ENCODE measurements around the gene CIPC.

The CIPC gene

DNA sequence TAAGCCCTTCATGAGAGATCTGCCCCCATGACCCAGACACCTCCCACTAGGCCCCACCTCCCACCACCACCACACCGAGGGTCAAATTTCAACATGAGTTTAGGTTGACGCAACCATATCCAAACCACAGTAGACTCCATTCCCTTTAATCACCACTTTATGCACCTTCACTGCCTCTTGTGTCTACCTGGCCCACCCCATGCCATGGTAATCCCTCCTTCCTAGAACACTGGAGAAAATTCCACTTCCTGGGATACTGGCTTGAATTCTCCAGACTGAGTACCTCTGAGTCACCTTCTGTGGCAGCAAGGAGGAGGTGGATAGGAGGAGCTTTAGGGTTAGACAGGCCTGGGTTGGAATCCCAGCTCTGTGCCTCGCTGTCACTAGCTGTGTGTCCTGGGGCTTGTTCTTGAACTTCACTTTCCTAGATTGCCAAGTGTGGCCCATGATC, 26.1 kb upstream of the CIPC start:
- Histone ChIP-seq H3K4me3 (ENCODE audit: low read depth in 1 of 2, low read length in 2 of 2) (no peak overlapping the region), H4K20me1 (ENCODE audit: insufficient read depth, low read length) (no peaks in the 10 kb centered on the region; the same call in 1 of the 2 replicates), H3K4me2 (ENCODE audit: insufficient read depth, low read length) (no peak overlapping the region), H3K4me1 (ENCODE audit: insufficient read depth, low read length) (no peaks in the 10 kb centered on the region), H3K27me3 (ENCODE audit: insufficient read depth, low read length, poor library complexity) (peaks cover 6% of the 10 kb centered on the region), H3K27ac (ENCODE audit: low read length) (no peak overlapping the region), H3K9me3 (ENCODE audit: insufficient read depth, low read length, severe bottlenecking) (no peaks in the 10 kb centered on the region), H3K79me2 (ENCODE audit: insufficient read depth, low read length) (no peaks in the 10 kb centered on the region), H3K9ac (ENCODE audit: low read depth, low read length) (no peak overlapping the region), H2AFZ (ENCODE audit: low read depth, low read length) (no peak overlapping the region), H3K36me3 (ENCODE audit: insufficient read depth, low read length) (no peaks in the 10 kb centered on the region)
- ATAC-seq (ENCODE audit: insufficient read depth, low read depth) (no peak), DNase-seq (no peak)
- no peak for TF ChIP-seq EZH2 (IDR thresholded peaks at IDR 0.05; ENCODE audit: borderline replicate concordance, low read depth, low read length, severe bottlenecking)
- TF ChIP-seq, protein P1, sequence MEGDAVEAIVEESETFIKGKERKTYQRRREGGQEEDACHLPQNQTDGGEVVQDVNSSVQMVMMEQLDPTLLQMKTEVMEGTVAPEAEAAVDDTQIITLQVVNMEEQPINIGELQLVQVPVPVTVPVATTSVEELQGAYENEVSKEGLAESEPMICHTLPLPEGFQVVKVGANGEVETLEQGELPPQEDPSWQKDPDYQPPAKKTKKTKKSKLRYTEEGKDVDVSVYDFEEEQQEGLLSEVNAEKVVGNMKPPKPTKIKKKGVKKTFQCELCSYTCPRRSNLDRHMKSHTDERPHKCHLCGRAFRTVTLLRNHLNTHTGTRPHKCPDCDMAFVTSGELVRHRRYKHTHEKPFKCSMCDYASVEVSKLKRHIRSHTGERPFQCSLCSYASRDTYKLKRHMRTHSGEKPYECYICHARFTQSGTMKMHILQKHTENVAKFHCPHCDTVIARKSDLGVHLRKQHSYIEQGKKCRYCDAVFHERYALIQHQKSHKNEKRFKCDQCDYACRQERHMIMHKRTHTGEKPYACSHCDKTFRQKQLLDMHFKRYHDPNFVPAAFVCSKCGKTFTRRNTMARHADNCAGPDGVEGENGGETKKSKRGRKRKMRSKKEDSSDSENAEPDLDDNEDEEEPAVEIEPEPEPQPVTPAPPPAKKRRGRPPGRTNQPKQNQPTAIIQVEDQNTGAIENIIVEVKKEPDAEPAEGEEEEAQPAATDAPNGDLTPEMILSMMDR (IDR thresholded peaks at IDR 0.05; ENCODE audit: borderline replicate concordance, extremely low read depth, low read length, poor library complexity, severe bottlenecking) = no peak

- Histone ChIP-seq H3K9me3 (ENCODE audit: insufficient read depth, low read length, severe bottlenecking) (no peaks in the 10 kb centered on the region), H3K36me3 (ENCODE audit: insufficient read depth, low read length) (no peaks in the 10 kb centered on the region), H3K79me2 (ENCODE audit: insufficient read depth, low read length) (no peaks in the 10 kb centered on the region), H3K27me3 (ENCODE audit: insufficient read depth, low read length, poor library complexity) (peaks cover 4% of the 10 kb centered on the region), H3K4me1 (ENCODE audit: insufficient read depth, low read length) (no peaks in the 10 kb centered on the region), H2AFZ (ENCODE audit: low read depth, low read length) (no peak overlapping the region), H3K9ac (ENCODE audit: low read depth, low read length) (no peak overlapping the region), H3K27ac (ENCODE audit: low read length) (no peak overlapping the region), H4K20me1 (ENCODE audit: insufficient read depth, low read length) (no peaks in the 10 kb centered on the region), H3K4me2 (ENCODE audit: insufficient read depth, low read length) (no peak overlapping the region), H3K4me3 (ENCODE audit: low read depth in 1 of 2, low read length in 2 of 2) (no peak overlapping the region)
- no peak for ATAC-seq (ENCODE audit: insufficient read depth, low read depth)
- no peak for DNase-seq
- no peak for TF ChIP-seq EZH2 (IDR thresholded peaks at IDR 0.05; ENCODE audit: borderline replicate concordance, low read depth, low read length, severe bottlenecking)
- TF ChIP-seq, protein P1 (IDR thresholded peaks at IDR 0.05; ENCODE audit: borderline replicate concordance, extremely low read depth, low read length, poor library complexity, severe bottlenecking) = no peak
Observed at GRCh38 chr14:77074969-77075368, 23.1 kb upstream of the CIPC start.

- ATAC-seq (ENCODE audit: insufficient read depth, low read depth) = no peak
- Histone ChIP-seq H4K20me1 (ENCODE audit: insufficient read depth, low read length) (no peaks in the 10 kb centered on the region), H3K4me3 (ENCODE audit: low read depth in 1 of 2, low read length in 2 of 2) (no peak overlapping the region), H3K9ac (ENCODE audit: low read depth, low read length) (no peak overlapping the region), H2AFZ (ENCODE audit: low read depth, low read length) (no peak overlapping the region), H3K4me1 (ENCODE audit: insufficient read depth, low read length) (no peaks in the 10 kb centered on the region), H3K27ac (ENCODE audit: low read length) (no peak overlapping the region), H3K79me2 (ENCODE audit: insufficient read depth, low read length) (no peaks in the 10 kb centered on the region), H3K9me3 (ENCODE audit: insufficient read depth, low read length, severe bottlenecking) (peaks cover 4% of the 10 kb centered on the region), H3K36me3 (ENCODE audit: insufficient read depth, low read length) (no peaks in the 10 kb centered on the region), H3K4me2 (ENCODE audit: insufficient read depth, low read length) (no peak overlapping the region), H3K27me3 (ENCODE audit: insufficient read depth, low read length, poor library complexity) (peaks cover 4% of the 10 kb centered on the region)
- DNase-seq = no peak
- TF ChIP-seq EZH2 (IDR thresholded peaks at IDR 0.05; ENCODE audit: borderline replicate concordance, low read depth, low read length, severe bottlenecking) = no peak
- TF ChIP-seq, protein P1 (IDR thresholded peaks at IDR 0.05; ENCODE audit: borderline replicate concordance, extremely low read depth, low read length, poor library complexity, severe bottlenecking) = no peak
Observed at GRCh38 chr14:77076113-77076631, 21.9 kb upstream of the CIPC start.
